Esophagus squamous epithelium (tissue), 4 donors: Measurements from ENCODE around the gene SRPK3.

Experiments used
- POLR2A ChIP-seq, 4 donors: fragments of 450-650 bp; IDR thresholded peaks; one replicate each; pipeline ENCODE4 v1.6.1; 2017; ENCODE audit warnings: antibody characterized with exemption in 4 of 4, mild to moderate bottlenecking in 4 of 4, moderate library complexity in 3 of 4
- TF ChIP-seq, protein P1 (sequence below), 6 experiments: fragments of 450-650 bp in 4 of 6; fragments of 200-600 bp in 2 of 6; sonication (generic) in 2 of 6; IDR thresholded peaks; one replicate each; pipeline ENCODE4 v1.5.1; 2016 to 2019; ENCODE audit warnings: antibody characterized with exemption in 6 of 6, mild to moderate bottlenecking in 4 of 6, moderate library complexity in 4 of 6

GRCh38 chrX:153816831-153817690, 36.2 kb downstream of the SRPK3 start:
- TF ChIP-seq, protein P1, sequence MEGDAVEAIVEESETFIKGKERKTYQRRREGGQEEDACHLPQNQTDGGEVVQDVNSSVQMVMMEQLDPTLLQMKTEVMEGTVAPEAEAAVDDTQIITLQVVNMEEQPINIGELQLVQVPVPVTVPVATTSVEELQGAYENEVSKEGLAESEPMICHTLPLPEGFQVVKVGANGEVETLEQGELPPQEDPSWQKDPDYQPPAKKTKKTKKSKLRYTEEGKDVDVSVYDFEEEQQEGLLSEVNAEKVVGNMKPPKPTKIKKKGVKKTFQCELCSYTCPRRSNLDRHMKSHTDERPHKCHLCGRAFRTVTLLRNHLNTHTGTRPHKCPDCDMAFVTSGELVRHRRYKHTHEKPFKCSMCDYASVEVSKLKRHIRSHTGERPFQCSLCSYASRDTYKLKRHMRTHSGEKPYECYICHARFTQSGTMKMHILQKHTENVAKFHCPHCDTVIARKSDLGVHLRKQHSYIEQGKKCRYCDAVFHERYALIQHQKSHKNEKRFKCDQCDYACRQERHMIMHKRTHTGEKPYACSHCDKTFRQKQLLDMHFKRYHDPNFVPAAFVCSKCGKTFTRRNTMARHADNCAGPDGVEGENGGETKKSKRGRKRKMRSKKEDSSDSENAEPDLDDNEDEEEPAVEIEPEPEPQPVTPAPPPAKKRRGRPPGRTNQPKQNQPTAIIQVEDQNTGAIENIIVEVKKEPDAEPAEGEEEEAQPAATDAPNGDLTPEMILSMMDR (IDR thresholded peaks at IDR 0.05): no peak
- no peak for TF ChIP-seq POLR2A (IDR thresholded peaks at IDR 0.05)
